A673 (cell line): Measurements from ENCODE around the gene LRRC66. TPM values are rescaled to one million over a fixed set of nuclear protein-coding genes. Genes with fewer than 3 reads are reported as not detected.

Source experiments
- Bru-seq: library from RNA; stranded (reverse); fragments of 400-500 nt; gene quantifications from one replicate; lab custom pipeline; 2021; lab: Mats Ljungman, UMichigan
- BruChase-seq, 2 experiments: library from RNA; stranded (reverse); fragments of 400-500 nt; gene quantifications; one replicate each; lab custom pipeline; 2021; lab: Mats Ljungman, UMichigan
- BruUV-seq: library from RNA; stranded (reverse); fragments of 400-500 nt; replicated peaks from 2 replicates; lab custom pipeline; 2021; lab: Mats Ljungman, UMichigan
- CTCF ChIA-PET: fragments of 300-600 bp; sonication (Branson Sonifier 250); formaldehyde crosslinking; loops from one replicate; lab custom pipeline; 2022; ENCODE audit warnings: antibody characterized with exemption; lab: Charles Lee
- POLR2A ChIA-PET: fragments of 300-600 bp; sonication (Branson Sonifier 250); formaldehyde crosslinking; loops from one replicate; lab custom pipeline; 2022; ENCODE audit warnings: antibody characterized with exemption; ENCODE audit not compliant: low non-redundant PET; lab: Charles Lee
- DNase-seq: peaks from one replicate; pipeline ENCODE4 v3.0.0-alpha.2; 2015; ENCODE audit warnings: low spot score
- H3K27ac ChIP-seq: fragments of 200-600 bp; sonication (generic); 2 replicates; pipeline ENCODE4 v1.5.1; 2016; ENCODE audit warnings: mixed run types, low read depth, mild to moderate bottlenecking, mixed read lengths, antibody characterized with exemption, low read length; ENCODE audit not compliant: poor library complexity, severe bottlenecking
- H3K27me3 ChIP-seq: fragments of 200-600 bp; sonication (generic); replicated peaks from 2 replicates; pipeline ENCODE4 v1.6.1; 2017; ENCODE audit warnings: mixed run types, low read depth, mild to moderate bottlenecking, mixed read lengths, antibody characterized with exemption, low read length; ENCODE audit not compliant: insufficient read depth, poor library complexity
- H3K36me3 ChIP-seq: fragments of 200-600 bp; sonication (generic); 2 replicates; pipeline ENCODE4 v1.6.1; 2016; ENCODE audit warnings: mixed run types, mild to moderate bottlenecking, mixed read lengths, antibody characterized with exemption, low read length; ENCODE audit not compliant: insufficient read depth, poor library complexity, severe bottlenecking
- H3K4me1 ChIP-seq: fragments of 200-600 bp; sonication (generic); 2 replicates; pipeline ENCODE4 v1.6.1; 2017; ENCODE audit warnings: mixed run types, mild to moderate bottlenecking, mixed read lengths, antibody characterized with exemption, low read length; ENCODE audit not compliant: insufficient read depth, poor library complexity, severe bottlenecking
- H3K4me3 ChIP-seq: fragments of 200-600 bp; sonication (generic); 2 replicates; pipeline ENCODE4 v1.5.1; 2016; ENCODE audit warnings: low read depth, mixed run types, mild to moderate bottlenecking, mixed read lengths, low read length; ENCODE audit not compliant: poor library complexity, severe bottlenecking
- H3K9me3 ChIP-seq: fragments of 200-600 bp; sonication (generic); 2 replicates; pipeline ENCODE4 v1.6.1; 2016; ENCODE audit warnings: mixed run types, low read depth, mild to moderate bottlenecking, mixed read lengths, antibody characterized with exemption, low read length; ENCODE audit not compliant: poor library complexity, severe bottlenecking
- EZH2 ChIP-seq: fragments of 200-600 bp; sonication (generic); IDR thresholded peaks from 2 replicates; pipeline ENCODE4 v1.6.1; 2017; ENCODE audit warnings: borderline replicate concordance, low read depth, mild to moderate bottlenecking, mixed read lengths, antibody characterized with exemption, low read length; ENCODE audit not compliant: poor library complexity, severe bottlenecking
- intact Hi-C: fragments of 100-400 bp; cut with micrococcal nuclease; formaldehyde crosslinking; loops from one replicate; pipeline ENCODE4 v1.10.0; 2022; ENCODE audit not compliant: unreplicated experiment
- long read RNA-seq: library from polyadenylated mRNA; stranded (forward); transcript quantifications from one replicate; pipeline ENCODE4 v2.0.0, GENCODE V29; 2022
- total RNA-seq: library from RNA; stranded (reverse); gene quantifications from 2 replicates; pipeline ENCODE4 v1.2.3, GENCODE V29; 2021
- TF ChIP-seq, protein P1 (sequence below): fragments of 300-800, 200-600 bp; sonication (generic); conservative IDR thresholded peaks from 2 replicates; pipeline ENCODE4 v1.5.1; 2017; ENCODE audit warnings: low read depth, mild to moderate bottlenecking, antibody characterized with exemption, low read length, moderate library complexity, mixed read lengths

LRRC66 gene, protein sequence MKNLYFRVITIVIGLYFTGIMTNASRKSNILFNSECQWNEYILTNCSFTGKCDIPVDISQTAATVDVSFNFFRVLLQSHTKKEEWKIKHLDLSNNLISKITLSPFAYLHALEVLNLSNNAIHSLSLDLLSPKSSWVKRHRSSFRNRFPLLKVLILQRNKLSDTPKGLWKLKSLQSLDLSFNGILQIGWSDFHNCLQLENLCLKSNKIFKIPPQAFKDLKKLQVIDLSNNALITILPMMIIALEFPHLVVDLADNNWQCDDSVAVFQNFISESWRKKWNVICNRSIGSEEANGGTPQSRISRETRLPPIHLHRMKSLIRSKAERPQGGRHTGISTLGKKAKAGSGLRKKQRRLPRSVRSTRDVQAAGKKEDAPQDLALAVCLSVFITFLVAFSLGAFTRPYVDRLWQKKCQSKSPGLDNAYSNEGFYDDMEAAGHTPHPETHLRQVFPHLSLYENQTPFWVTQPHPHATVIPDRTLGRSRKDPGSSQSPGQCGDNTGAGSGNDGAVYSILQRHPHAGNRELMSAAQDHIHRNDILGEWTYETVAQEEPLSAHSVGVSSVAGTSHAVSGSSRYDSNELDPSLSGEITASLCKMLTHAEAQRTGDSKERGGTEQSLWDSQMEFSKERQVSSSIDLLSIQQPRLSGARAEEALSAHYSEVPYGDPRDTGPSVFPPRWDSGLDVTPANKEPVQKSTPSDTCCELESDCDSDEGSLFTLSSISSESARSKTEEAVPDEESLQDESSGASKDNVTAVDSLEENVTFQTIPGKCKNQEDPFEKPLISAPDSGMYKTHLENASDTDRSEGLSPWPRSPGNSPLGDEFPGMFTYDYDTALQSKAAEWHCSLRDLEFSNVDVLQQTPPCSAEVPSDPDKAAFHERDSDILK
- total RNA-seq (0.26 TPM in 1 of 2 replicates, not detected in the other), Bru-seq, nascent RNA (percentile 45 among the genes with signal in this experiment), BruChase-seq, experiment 1, labeled RNA remaining after a 2-hour chase (percentile 39 among the genes with signal in this experiment), BruChase-seq, experiment 2, labeled RNA remaining after a 6-hour chase (percentile 27 among the genes with signal in this experiment)
- long read RNA-seq = 0 reads

DNA sequence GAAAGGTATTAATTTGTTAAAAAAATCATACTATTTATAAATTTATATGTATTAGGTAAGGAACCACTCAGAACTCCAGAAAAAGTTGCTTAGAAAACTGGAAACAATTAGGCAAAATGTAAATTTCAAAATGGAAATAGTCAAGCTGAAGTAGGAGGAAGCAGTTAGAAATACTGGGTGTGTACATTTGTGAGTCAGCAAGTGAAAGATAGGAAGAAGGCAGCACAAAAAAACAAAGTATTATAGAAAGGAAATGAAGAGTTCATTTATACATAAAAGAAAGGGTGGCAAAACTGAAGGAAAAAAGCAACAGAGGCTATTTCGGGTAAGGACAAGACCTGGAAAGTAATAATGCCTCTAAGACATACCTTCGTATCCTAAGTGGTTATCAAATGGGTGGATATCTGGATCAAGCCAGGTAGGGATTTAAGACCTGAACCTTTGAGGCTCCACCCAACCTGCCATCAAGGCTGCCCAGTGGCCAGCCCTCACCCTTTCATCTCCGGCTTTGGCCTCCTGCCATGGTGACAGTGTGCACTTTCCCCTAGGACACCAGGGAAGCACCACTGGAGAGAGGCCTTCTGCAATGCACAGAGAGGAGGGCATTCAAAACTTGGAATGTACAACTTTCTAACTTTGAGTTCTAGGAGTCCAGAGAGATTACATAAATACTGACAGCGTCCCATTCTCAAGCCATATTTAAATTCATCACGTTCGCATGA lies at the start of gene LRRC66:
Gene LRRC66 (minus strand): TSS at position 428 of the 722 bp plus-strand sequence. CDS start 2,750 bp downstream, outside the sequence.
- POLR2A ChIA-PET = no interaction called here
- H3K27ac ChIP-seq = no peak within 1 kb of the TSS
- H3K9me3 ChIP-seq = no peaks in the 10 kb centered on the region
- DNase-seq = no peak
- TF ChIP-seq, protein P1, sequence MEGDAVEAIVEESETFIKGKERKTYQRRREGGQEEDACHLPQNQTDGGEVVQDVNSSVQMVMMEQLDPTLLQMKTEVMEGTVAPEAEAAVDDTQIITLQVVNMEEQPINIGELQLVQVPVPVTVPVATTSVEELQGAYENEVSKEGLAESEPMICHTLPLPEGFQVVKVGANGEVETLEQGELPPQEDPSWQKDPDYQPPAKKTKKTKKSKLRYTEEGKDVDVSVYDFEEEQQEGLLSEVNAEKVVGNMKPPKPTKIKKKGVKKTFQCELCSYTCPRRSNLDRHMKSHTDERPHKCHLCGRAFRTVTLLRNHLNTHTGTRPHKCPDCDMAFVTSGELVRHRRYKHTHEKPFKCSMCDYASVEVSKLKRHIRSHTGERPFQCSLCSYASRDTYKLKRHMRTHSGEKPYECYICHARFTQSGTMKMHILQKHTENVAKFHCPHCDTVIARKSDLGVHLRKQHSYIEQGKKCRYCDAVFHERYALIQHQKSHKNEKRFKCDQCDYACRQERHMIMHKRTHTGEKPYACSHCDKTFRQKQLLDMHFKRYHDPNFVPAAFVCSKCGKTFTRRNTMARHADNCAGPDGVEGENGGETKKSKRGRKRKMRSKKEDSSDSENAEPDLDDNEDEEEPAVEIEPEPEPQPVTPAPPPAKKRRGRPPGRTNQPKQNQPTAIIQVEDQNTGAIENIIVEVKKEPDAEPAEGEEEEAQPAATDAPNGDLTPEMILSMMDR = no peak
- no peak for TF ChIP-seq EZH2
- H3K4me1 ChIP-seq = no peaks in the 10 kb centered on the region
- CTCF ChIA-PET = no interaction called here
- BruUV-seq = no TSS peak
- no peaks in the 10 kb centered on the region for H3K27me3 ChIP-seq
- intact Hi-C loops = loop anchor here (5.0 kb wide), 1 partner anchor 123 kb away; no protein-coding TSS in a partner anchor
- no peak within 1 kb of the TSS for H3K4me3 ChIP-seq
- H3K36me3 ChIP-seq = no peaks in the 10 kb centered on the region

DNA sequence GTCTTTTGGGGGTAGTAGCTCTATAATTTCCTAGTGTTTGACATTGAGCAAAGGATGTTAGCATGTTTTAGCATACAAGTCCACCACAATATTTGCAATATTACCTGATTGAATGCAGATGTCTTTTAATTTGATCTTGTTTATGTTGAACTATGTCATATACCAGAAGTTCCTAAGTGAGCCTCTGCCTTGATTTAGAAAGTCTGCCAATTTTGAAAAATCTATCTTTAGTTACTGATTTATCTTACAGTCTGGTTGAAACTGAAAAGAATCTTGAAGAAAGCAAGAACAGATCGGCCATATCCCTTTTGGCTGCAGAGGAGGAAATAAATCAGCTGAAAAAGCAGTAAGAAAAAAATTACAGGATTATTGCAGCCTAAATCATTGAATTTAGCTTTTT lies 49.4 kb upstream of the LRRC66 start:
- TF ChIP-seq, protein P1 = no peak
- no peak for TF ChIP-seq EZH2
- no peaks in the 10 kb centered on the region for H3K4me1 ChIP-seq
- ChIA-PET CTCF (no interaction called here), POLR2A (no interaction called here)
- BruUV-seq = no TSS peak
- H3K36me3 ChIP-seq = no peaks in the 10 kb centered on the region
- no peaks in the 10 kb centered on the region for H3K27me3 ChIP-seq
- no peaks in the 10 kb centered on the region for H3K9me3 ChIP-seq
- H3K4me3 ChIP-seq = no peak overlapping the region
- DNase-seq = no peak
- H3K27ac ChIP-seq = no peak overlapping the region
- intact Hi-C loops = no loop called here

DNA sequence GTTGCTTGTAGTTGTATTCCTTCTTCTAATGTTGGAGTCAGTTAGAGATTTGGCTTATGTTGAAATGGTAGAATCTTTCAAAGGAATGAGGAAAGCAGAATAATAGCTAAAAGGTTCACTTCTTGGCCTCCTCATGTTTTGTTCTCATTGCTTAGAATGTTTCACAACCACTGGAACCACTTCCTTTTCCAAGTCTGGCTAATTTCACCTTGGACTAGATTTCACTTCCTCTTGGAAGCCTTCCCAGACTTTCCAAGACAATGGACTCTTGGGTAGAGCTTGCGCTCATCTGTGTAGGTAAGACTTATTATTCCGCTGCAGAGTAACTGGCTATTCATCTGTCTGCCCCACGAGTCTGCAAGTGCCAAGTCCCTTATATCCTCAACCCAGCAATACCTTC lies 39.2 kb upstream of the LRRC66 start:
- no peak overlapping the region for H3K27ac ChIP-seq
- DNase-seq = peak; percentile 11
- no peak for TF ChIP-seq EZH2
- TF ChIP-seq, protein P1 = no peak
- H3K4me1 ChIP-seq = no peaks in the 10 kb centered on the region
- no TSS peak for BruUV-seq
- H3K4me3 ChIP-seq = no peak overlapping the region
- no peaks in the 10 kb centered on the region for H3K36me3 ChIP-seq
- intact Hi-C loops = no loop called here
- ChIA-PET CTCF (no interaction called here), POLR2A (no interaction called here)
- H3K9me3 ChIP-seq = no peaks in the 10 kb centered on the region
- H3K27me3 ChIP-seq = no peaks in the 10 kb centered on the region
